GM19193 (cell line): ENCODE results near the gene ARHGAP1.

Experiments
- POLR2A ChIP-seq: IDR thresholded peaks from 4 replicates; pipeline ENCODE4 v1.6.1; 2011; ENCODE audit not compliant: insufficient read depth, insufficient read length; ENCODE audit errors: extremely low read depth

The ARHGAP1 gene

GRCh38 chr11:46649180-46649738 lies 51.2 kb downstream of the ARHGAP1 start:
- TF ChIP-seq POLR2A: no peak

- TF ChIP-seq POLR2A: no peak
These were observed 56.4 kb downstream of the ARHGAP1 start for GRCh38 chr11:46643986-46644385.

- no peak for TF ChIP-seq POLR2A
These were observed 56.9 kb downstream of the ARHGAP1 start for GRCh38 chr11:46643531-46643930.

GRCh38 chr11:46642627-46643335 lies 57.6 kb downstream of the ARHGAP1 start:
- TF ChIP-seq POLR2A: no peak

DNA sequence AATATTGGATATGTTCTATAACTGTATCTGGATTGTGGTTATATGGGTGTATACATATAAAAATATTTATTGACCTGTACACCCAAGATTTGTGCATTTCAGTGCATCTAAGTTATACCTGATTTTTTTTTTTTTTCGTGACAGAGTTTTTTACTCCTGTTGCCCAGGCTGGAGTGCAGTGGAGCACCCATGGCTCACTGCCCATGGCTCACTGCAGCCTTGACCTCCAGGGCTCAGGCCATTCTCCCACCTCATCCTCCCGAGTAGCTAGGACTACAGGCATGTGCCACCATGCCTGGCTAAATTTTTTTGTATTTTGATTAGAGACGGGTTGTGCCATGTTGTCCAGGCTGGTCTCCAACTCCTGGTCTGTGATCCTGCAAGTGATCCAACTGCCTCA lies 58.8 kb downstream of the ARHGAP1 start:
- no peak for TF ChIP-seq POLR2A

DNA sequence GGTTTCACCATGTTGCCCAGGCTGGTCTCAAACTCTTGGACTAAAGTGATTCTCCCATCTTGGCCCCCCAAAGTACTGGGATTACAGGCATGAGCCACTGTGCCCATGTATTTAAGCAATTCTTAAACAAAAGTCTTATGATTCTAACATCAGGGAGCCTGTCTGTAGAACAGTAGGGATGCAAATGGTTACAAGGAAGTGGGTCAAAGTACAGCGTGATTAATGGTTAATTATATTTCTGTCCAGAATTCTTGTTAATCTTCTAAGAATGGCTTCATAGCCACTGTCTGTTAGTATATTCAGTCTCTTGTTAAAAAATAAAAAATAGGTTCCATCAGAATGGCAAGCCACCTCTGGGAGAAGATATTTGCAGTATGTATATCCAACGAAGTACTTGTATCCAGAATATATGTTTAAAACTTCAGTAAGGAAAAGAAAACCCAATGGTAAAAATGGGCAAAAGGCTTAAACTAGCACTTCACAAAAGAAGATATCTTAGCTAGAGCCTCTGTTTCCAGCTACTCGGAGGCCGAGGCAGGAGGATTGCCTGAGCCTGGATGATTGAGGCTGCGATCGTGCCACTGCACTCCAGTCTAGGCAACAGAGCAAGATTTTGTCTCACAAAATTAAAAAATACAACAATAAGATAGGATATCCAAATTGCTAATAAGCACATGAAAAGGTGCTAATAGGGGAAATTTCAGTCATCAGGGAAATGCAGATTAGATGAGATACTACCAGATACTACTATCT lies 60.2 kb downstream of the ARHGAP1 start:
- no peak for TF ChIP-seq POLR2A

GRCh38 chr11:46639197-46639839 lies 61.1 kb downstream of the ARHGAP1 start:
- TF ChIP-seq POLR2A: no peak

- no peak for TF ChIP-seq POLR2A
These were observed 62.9 kb downstream of the ARHGAP1 start for GRCh38 chr11:46637546-46637945.

DNA sequence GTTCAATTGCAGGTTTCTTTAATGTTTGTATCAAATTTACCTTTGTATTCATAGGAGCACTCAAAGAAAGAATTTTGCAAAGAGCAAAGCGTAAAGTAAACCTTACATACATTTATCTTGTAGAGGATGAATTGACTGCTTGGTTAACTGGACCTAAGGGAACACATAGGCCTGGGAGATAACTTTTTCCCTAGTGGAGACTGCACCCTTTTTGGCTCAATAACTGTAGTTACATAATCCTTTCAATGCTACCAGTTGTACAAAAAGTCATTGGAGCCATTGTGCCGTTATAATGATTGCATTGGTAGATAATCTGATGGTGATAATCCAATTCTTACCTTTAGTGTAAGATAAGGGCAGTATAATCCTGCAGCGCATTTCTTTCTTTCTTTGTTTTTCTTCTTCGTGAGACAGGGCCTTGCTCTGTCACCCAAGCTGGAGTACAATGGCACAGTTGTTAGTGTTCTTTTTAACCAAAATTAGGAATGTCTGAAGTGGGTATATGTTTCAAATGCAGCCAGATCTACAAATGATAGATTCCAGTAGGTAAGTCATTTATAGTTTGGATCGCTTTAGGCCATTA lies 64.8 kb downstream of the ARHGAP1 start:
- no peak for TF ChIP-seq POLR2A

- no peak for TF ChIP-seq POLR2A
These were observed 66.9 kb downstream of the ARHGAP1 start for GRCh38 chr11:46633291-46634217.

- TF ChIP-seq POLR2A: no peak
These were observed 67.9 kb downstream of the ARHGAP1 start for GRCh38 chr11:46632502-46632901.

- TF ChIP-seq POLR2A: no peak
These were observed 68.7 kb downstream of the ARHGAP1 start for GRCh38 chr11:46631676-46632075.

- no peak for TF ChIP-seq POLR2A
These were observed 70.2 kb downstream of the ARHGAP1 start for GRCh38 chr11:46630237-46630636.

DNA sequence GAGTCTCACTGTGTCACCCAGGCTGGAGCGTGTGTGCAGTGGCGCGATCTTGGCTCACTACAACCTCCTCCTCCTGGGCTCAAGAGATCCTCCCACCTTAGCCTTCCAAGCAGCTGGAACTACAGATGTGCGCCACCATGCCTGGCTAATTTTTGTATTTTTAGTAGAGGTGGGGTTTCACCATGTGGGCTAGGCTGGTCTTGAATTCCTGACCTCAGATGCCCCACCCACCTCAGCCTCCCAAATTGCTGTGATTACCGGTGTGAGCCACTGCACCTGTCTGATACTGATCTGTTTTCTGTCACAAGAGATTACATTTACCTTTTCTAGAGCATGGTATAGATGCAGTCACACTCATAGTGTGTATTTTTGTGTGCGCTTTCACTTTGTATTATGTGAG lies 71.5 kb downstream of the ARHGAP1 start:
- no peak for TF ChIP-seq POLR2A
